ENCODE data around the gene POLN.

DNA sequence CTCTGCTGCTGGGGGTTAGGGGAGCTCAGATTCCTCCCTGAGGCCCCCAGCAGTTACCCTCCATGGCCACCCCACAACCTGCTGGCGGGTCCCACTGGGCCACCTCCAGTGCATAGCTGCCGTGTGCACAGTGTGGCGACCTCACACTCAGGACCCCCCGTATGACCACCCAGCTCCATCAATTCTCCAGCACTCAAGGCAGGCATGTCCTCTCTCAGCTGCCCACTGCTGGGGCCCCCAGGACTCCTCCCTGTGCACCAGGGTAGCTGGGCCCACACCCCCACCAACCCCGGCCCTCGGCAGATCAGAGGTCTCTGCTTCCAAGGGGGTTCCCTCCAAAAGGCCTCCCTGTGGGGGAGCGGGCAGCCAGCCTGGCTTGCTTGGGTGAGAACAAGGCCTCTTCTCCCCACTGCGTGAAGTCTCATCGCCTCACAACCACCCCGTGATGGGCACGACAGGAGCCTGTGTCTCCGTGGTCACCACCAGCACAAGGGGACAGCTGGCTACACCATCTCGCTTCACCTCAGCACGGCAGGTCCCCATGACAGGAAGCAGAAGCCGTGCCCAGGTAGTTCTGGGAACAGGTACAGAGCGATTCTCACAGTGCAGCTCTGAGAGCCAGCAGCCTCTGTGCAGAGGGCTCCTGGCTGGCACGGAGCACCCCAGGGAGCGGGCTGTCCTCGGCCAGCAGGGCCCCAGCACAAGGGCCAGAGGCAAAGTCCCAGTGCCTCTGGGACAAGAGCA lies 4.6 kb upstream of the POLN start:
- no peak for TF ChIP-seq NFYB (CRISPR knock-in tag; conservative IDR thresholded peaks at IDR 0.05; ENCODE audit: low read depth)
- TF ChIP-seq, protein P1, sequence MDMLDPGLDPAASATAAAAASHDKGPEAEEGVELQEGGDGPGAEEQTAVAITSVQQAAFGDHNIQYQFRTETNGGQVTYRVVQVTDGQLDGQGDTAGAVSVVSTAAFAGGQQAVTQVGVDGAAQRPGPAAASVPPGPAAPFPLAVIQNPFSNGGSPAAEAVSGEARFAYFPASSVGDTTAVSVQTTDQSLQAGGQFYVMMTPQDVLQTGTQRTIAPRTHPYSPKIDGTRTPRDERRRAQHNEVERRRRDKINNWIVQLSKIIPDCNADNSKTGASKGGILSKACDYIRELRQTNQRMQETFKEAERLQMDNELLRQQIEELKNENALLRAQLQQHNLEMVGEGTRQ (CRISPR knock-in tag; IDR thresholded peaks at IDR 0.05): no peak
- TF ChIP-seq ESRRA (CRISPR knock-in tag; IDR thresholded peaks at IDR 0.05; ENCODE audit: borderline replicate concordance): no peak
- TF ChIP-seq JAZF1 (CRISPR knock-in tag; IDR thresholded peaks at IDR 0.05): no peak
- TF ChIP-seq, protein P2, sequence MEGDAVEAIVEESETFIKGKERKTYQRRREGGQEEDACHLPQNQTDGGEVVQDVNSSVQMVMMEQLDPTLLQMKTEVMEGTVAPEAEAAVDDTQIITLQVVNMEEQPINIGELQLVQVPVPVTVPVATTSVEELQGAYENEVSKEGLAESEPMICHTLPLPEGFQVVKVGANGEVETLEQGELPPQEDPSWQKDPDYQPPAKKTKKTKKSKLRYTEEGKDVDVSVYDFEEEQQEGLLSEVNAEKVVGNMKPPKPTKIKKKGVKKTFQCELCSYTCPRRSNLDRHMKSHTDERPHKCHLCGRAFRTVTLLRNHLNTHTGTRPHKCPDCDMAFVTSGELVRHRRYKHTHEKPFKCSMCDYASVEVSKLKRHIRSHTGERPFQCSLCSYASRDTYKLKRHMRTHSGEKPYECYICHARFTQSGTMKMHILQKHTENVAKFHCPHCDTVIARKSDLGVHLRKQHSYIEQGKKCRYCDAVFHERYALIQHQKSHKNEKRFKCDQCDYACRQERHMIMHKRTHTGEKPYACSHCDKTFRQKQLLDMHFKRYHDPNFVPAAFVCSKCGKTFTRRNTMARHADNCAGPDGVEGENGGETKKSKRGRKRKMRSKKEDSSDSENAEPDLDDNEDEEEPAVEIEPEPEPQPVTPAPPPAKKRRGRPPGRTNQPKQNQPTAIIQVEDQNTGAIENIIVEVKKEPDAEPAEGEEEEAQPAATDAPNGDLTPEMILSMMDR (IDR thresholded peaks at IDR 0.05): no peak
- TF ChIP-seq ZNF121 (CRISPR knock-in tag; IDR thresholded peaks at IDR 0.05): no peak
- TF ChIP-seq, protein P3, sequence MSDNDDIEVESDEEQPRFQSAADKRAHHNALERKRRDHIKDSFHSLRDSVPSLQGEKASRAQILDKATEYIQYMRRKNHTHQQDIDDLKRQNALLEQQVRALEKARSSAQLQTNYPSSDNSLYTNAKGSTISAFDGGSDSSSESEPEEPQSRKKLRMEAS (CRISPR knock-in tag; IDR thresholded peaks at IDR 0.05): no peak
- TF ChIP-seq, protein P4, sequence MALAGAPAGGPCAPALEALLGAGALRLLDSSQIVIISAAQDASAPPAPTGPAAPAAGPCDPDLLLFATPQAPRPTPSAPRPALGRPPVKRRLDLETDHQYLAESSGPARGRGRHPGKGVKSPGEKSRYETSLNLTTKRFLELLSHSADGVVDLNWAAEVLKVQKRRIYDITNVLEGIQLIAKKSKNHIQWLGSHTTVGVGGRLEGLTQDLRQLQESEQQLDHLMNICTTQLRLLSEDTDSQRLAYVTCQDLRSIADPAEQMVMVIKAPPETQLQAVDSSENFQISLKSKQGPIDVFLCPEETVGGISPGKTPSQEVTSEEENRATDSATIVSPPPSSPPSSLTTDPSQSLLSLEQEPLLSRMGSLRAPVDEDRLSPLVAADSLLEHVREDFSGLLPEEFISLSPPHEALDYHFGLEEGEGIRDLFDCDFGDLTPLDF (CRISPR knock-in tag; IDR thresholded peaks at IDR 0.05): no peak
- TF ChIP-seq, protein P5, sequence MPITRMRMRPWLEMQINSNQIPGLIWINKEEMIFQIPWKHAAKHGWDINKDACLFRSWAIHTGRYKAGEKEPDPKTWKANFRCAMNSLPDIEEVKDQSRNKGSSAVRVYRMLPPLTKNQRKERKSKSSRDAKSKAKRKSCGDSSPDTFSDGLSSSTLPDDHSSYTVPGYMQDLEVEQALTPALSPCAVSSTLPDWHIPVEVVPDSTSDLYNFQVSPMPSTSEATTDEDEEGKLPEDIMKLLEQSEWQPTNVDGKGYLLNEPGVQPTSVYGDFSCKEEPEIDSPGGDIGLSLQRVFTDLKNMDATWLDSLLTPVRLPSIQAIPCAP (CRISPR knock-in tag; IDR thresholded peaks at IDR 0.05): no peak

Measured in WTC11 (cell line).